Duodenal mucosa (tissue), 2 donors: ENCODE measurements around the gene ATL1.

ENCODE experiments used
- H3K27ac ChIP-seq: one replicate; pipeline ENCODE4 v1.7.0; 2013; ENCODE audit warnings: low read depth, low read length
- H3K27me3 ChIP-seq, 2 donors: one replicate each; pipeline ENCODE4 v1.7.0; 2013; ENCODE audit warnings: low read length in 2 of 2, control low read depth in 1 of 2; ENCODE audit not compliant: insufficient read depth in 2 of 2, control insufficient read depth in 1 of 2
- H3K36me3 ChIP-seq, 2 donors: one replicate each; pipeline ENCODE4 v1.7.0; 2013; ENCODE audit warnings: low read length in 2 of 2, control low read depth in 1 of 2; ENCODE audit not compliant: insufficient read depth in 2 of 2, control insufficient read depth in 1 of 2
- H3K4me1 ChIP-seq, 2 donors: one replicate each; pipeline ENCODE4 v1.7.0; 2013; ENCODE audit warnings: low read length in 2 of 2, control low read depth in 1 of 2; ENCODE audit not compliant: insufficient read depth in 2 of 2, control insufficient read depth in 1 of 2
- H3K4me3 ChIP-seq, 2 donors: one replicate each; pipeline ENCODE4 v1.7.0; 2013; ENCODE audit warnings: low read length in 2 of 2, low read depth in 1 of 2
- H3K9ac ChIP-seq, 2 donors: one replicate each; pipeline ENCODE4 v1.7.0; 2013; ENCODE audit warnings: low read length in 2 of 2, low read depth in 1 of 2
- H3K9me3 ChIP-seq, 2 donors: one replicate each; pipeline ENCODE4 v1.7.0; 2013; ENCODE audit warnings: low read length in 2 of 2, control low read depth in 1 of 2; ENCODE audit not compliant: control insufficient read depth in 1 of 2

Gene ATL1

GRCh38 chr14:50562841-50563240 is 2.9 kb downstream of the ATL1 start:
- peaks cover 0 to 8% of the 10 kb centered on the region in 2 donors for H3K27me3 ChIP-seq
- no peak overlapping the region for H3K27ac ChIP-seq
- peaks cover 6 to 7% of the 10 kb centered on the region in 2 donors for H3K4me1 ChIP-seq
- no peaks in the 10 kb centered on the region for H3K9me3 ChIP-seq
- H3K9ac ChIP-seq: no peak overlapping the region
- no peak overlapping the region for H3K4me3 ChIP-seq
- no peaks in the 10 kb centered on the region for H3K36me3 ChIP-seq

DNA sequence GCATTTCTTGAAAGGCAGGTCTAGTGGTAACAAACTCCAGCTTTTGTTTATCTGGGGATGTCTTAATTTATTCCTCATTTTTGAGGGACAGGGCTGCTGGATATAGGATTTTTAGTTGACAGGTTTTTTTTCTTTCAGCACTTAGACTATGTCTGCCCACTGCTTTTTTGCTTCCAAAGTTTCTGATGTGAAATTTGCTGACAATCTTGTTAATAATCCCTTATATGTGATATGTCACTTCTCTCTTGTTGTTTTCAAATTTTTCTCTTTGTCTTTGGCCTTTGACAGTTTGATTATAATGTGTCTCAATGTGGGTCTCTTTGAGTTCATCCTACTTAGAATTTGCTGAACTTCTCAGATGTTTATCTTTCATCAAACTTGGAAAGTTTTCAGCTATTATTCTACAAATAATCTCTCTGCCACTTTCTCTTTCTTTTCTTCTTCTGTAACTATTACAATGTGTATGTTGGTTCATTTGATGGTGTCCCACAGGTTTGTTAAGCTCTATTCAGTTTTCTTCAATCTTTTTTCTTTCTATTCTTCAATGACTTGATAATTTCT is 9.8 kb downstream of the ATL1 start:
- H3K27ac ChIP-seq: no peak overlapping the region
- H3K4me1 ChIP-seq: no peaks in the 10 kb centered on the region
- no peaks in the 10 kb centered on the region for H3K36me3 ChIP-seq
- no peaks in the 10 kb centered on the region for H3K27me3 ChIP-seq
- H3K9ac ChIP-seq: no peak overlapping the region
- peaks cover 2 to 14% of the 10 kb centered on the region in 2 donors for H3K9me3 ChIP-seq
- H3K4me3 ChIP-seq: no peak overlapping the region

GRCh38 chr14:50573862-50574261 is 13.9 kb downstream of the ATL1 start:
- Histone ChIP-seq H3K36me3 (no peaks in the 10 kb centered on the region), H3K4me3 (no peak overlapping the region)

GRCh38 chr14:50575769-50576168 is 15.8 kb downstream of the ATL1 start:
- no peak overlapping the region for H3K4me3 ChIP-seq
- H3K27ac ChIP-seq: no peak overlapping the region
- no peaks in the 10 kb centered on the region for H3K4me1 ChIP-seq
- H3K9me3 ChIP-seq: peaks cover 0 to 5% of the 10 kb centered on the region in 2 donors
- H3K9ac ChIP-seq: no peak overlapping the region
- H3K27me3 ChIP-seq: no peaks in the 10 kb centered on the region
- H3K36me3 ChIP-seq: no peaks in the 10 kb centered on the region

More at GRCh38 chr14:50573862-50574261, 13.9 kb downstream of the ATL1 start:
- Histone ChIP-seq H3K9me3 (peaks cover 2 to 14% of the 10 kb centered on the region in 2 donors), H3K4me1 (no peaks in the 10 kb centered on the region), H3K27me3 (no peaks in the 10 kb centered on the region), H3K27ac (no peak overlapping the region), H3K9ac (no peak overlapping the region)

GRCh38 chr14:50577982-50578381 is 18.0 kb downstream of the ATL1 start:
- no peaks in the 10 kb centered on the region for H3K36me3 ChIP-seq

GRCh38 chr14:50578433-50578832 is 18.5 kb downstream of the ATL1 start:
- H3K27ac ChIP-seq: no peak overlapping the region
- no peaks in the 10 kb centered on the region for H3K36me3 ChIP-seq
- H3K27me3 ChIP-seq: no peaks in the 10 kb centered on the region
- no peak overlapping the region for H3K4me3 ChIP-seq
- no peak overlapping the region for H3K9ac ChIP-seq
- no peaks in the 10 kb centered on the region for H3K9me3 ChIP-seq
- H3K4me1 ChIP-seq: no peaks in the 10 kb centered on the region

More at GRCh38 chr14:50577982-50578381, 18.0 kb downstream of the ATL1 start:
- Histone ChIP-seq H3K9ac (no peak overlapping the region), H3K27ac (no peak overlapping the region), H3K27me3 (no peaks in the 10 kb centered on the region), H3K9me3 (no peaks in the 10 kb centered on the region), H3K4me3 (no peak overlapping the region), H3K4me1 (no peaks in the 10 kb centered on the region)

- H3K4me3 ChIP-seq: no peak overlapping the region
- no peaks in the 10 kb centered on the region for H3K9me3 ChIP-seq
- no peak overlapping the region for H3K27ac ChIP-seq
- no peaks in the 10 kb centered on the region for H3K27me3 ChIP-seq
- H3K36me3 ChIP-seq: no peaks in the 10 kb centered on the region
- no peak overlapping the region for H3K9ac ChIP-seq
- no peaks in the 10 kb centered on the region for H3K4me1 ChIP-seq
Observed at GRCh38 chr14:50590464-50590863, 30.5 kb downstream of the ATL1 start.

DNA sequence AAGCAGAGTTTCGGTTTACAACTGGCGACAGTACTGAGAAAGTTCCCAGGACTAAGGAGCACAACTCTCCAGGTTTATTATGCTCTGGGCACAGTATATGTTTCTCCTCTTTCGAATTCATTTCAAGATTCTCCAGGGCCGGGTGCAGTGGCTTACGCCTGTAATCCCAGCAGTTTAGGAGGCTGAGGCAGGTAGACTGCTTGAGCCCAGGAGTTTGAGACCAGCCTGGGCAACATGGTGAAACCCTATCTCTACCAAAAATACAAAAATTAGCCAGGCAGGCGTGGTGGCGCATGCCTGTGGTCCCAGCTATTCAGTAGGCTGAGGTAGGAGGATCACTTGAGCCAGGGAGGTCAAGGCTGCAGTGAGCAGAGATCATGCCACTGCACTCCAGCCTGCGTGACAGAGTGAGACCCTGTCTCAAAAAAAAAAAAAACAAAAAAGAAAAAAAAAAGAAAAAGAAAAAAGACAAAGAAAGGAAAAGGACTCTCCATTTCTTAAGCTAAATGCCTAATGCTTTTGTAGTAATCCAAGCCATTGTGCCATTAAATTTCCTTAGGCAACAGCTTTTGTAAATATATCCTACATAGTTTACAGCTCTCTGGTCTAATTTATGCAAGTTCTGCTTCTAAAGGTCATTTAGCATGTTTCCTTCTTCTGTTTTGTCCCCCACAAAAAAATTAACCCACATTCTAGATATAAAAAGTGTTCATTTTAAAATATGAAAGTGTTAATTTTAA is 34.8 kb downstream of the ATL1 start:
- H3K27ac ChIP-seq: no peak overlapping the region
- H3K36me3 ChIP-seq: no peaks in the 10 kb centered on the region
- H3K9me3 ChIP-seq: no peaks in the 10 kb centered on the region

DNA sequence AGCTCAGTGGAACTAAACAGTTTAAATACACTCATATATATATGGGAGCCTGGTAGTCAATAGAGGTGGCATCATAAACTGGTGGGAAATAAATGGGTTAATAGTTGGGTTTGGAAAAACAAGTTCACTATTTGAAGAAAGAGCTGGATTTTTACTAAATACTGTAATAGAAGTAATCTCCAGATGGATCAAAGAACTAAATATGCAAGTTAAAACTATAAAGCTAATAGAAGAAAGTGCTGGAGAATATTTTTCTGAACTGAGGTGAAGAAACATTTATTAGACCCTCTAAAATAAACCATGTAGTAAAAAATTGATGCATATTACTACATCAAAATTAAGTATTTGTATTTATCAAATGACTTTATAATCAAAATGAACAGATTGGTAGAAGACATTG is 38.8 kb downstream of the ATL1 start:
- Histone ChIP-seq H3K4me3 (no peak overlapping the region), H3K27ac (no peak overlapping the region), H3K9ac (no peak overlapping the region), H3K27me3 (no peaks in the 10 kb centered on the region), H3K9me3 (no peaks in the 10 kb centered on the region), H3K36me3 (no peaks in the 10 kb centered on the region), H3K4me1 (peaks cover 0 to 4% of the 10 kb centered on the region in 2 donors)

More for the DNA sequence above, 34.8 kb downstream of the ATL1 start:
- H3K4me3 ChIP-seq: no peak overlapping the region
- H3K4me1 ChIP-seq: peaks cover 0 to under 1% of the 10 kb centered on the region in 2 donors
- H3K9ac ChIP-seq: no peak overlapping the region
- H3K27me3 ChIP-seq: no peaks in the 10 kb centered on the region

DNA sequence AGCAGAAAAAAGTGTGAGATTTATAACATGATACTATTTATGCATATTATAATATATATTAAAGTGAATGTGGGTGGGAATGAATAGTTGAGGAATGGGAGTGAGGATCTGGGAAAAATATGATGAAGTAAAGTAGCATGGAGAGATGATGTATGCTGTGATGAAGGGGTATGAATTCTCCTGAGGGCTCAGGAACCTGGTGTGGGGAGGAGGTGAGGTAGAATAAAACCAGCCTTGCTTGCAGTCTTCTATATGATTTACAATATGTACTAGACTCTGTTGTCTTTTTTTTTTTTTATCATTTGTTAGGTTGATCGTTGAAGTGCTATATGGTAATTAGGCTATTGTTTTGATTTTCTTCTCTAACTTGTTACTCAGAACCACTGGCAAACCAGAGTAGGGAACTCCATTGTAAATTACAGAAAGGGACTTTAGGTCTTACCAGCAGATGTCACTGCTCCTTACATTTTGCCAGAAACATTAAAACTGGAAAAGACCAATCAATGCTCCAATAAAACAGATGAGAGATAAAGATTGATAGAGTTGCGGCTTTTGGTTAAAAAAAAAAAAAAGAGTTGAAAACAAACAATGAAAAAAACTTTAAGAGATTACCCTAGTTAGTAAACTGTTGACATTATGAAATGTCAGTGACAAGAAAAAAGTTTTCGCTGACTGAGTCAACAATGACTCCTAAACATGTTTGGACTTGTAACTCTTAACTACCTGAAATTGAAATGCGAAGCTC is 39.9 kb downstream of the ATL1 start:
- no peak overlapping the region for H3K27ac ChIP-seq
- H3K27me3 ChIP-seq: no peaks in the 10 kb centered on the region
- no peak overlapping the region for H3K9ac ChIP-seq
- H3K4me1 ChIP-seq: peaks cover 0 to 4% of the 10 kb centered on the region in 2 donors
- no peaks in the 10 kb centered on the region for H3K9me3 ChIP-seq
- H3K4me3 ChIP-seq: no peak overlapping the region
- H3K36me3 ChIP-seq: no peaks in the 10 kb centered on the region
